GM10248 (cell line): ENCODE measurements around the gene DGKI.

Source experiments
- CTCF ChIA-PET: fragments of 300-600 bp; sonication (Branson Sonifier 250); formaldehyde crosslinking; extraction: SDS; loops from one replicate; lab custom pipeline; 2021; ENCODE audit warnings: antibody characterized with exemption; lab: Yijun Ruan, JAX
- POLR2A ChIA-PET: fragments of 350-650 bp; sonication (Branson Sonifier 250); formaldehyde crosslinking; extraction: SDS; loops from one replicate; lab custom pipeline; 2020; ENCODE audit warnings: antibody characterized with exemption; lab: Yijun Ruan, JAX
- DNase-seq: peaks from one replicate; pipeline ENCODE4 v3.0.0; 2012; ENCODE audit errors: extremely low spot score
- TF ChIP-seq, protein P1 (sequence below): IDR thresholded peaks from 2 replicates; pipeline ENCODE4 v1.5.1; 2012; ENCODE audit warnings: mild to moderate bottlenecking, low read depth; ENCODE audit errors: extremely low read depth, missing control alignments, control extremely low read depth

DGKI gene

GRCh38 chr7:137417464-137417863 lies 429.3 kb downstream of the DGKI start:
- ChIA-PET CTCF (interaction anchor here (0.9 to 1.9 kb wide), 6 partner anchors 11 to 37 kb away, joined by 3 to 5 read pairs (median 4); no protein-coding TSS in a partner anchor), POLR2A (no interaction called here)
- TF ChIP-seq, protein P1, sequence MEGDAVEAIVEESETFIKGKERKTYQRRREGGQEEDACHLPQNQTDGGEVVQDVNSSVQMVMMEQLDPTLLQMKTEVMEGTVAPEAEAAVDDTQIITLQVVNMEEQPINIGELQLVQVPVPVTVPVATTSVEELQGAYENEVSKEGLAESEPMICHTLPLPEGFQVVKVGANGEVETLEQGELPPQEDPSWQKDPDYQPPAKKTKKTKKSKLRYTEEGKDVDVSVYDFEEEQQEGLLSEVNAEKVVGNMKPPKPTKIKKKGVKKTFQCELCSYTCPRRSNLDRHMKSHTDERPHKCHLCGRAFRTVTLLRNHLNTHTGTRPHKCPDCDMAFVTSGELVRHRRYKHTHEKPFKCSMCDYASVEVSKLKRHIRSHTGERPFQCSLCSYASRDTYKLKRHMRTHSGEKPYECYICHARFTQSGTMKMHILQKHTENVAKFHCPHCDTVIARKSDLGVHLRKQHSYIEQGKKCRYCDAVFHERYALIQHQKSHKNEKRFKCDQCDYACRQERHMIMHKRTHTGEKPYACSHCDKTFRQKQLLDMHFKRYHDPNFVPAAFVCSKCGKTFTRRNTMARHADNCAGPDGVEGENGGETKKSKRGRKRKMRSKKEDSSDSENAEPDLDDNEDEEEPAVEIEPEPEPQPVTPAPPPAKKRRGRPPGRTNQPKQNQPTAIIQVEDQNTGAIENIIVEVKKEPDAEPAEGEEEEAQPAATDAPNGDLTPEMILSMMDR: no peak
- no peak for DNase-seq

DNA sequence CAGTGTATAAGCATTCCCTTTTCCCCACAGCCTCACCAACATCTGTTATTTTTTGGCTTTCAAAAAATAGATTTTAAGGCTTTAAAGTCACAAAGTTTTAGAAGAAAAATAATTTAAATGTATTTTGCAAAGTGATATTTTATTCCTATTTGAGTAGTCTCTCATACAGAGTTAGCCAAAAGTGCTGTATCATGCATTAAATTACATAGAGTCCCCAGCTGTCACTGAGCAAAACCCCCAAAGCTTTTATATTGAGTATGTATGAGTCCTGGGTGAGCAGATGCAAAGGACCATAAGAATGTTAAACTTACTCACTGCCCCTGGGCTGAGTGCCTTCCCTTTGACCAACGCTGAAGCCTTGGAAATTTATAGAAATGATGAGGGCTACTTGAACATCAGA lies 432.9 kb downstream of the DGKI start:
- ChIA-PET POLR2A (no interaction called here), CTCF (no interaction called here)
- TF ChIP-seq, protein P1: no peak
- DNase-seq: no peak

DNA sequence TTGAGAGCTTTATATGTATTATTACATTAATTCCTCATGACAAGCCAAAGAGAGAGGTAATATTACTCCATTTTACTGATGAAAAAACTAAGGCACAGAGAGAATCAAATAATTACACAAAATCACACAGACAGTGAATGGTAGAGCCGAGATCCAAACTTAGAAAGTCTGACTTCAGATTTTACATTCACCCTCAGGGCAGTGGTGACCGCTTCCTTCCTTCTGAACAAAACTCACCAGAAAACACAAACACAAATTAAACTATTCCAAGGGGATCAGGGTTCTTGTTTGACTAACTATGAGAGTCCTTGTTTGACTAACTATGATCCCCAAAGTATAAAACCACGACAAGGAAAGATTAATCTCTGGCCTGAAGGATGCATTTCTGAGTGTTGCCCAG lies 435.3 kb downstream of the DGKI start:
- ChIA-PET POLR2A (no interaction called here), CTCF (interaction anchor here (0.8 kb wide), 1 partner anchor 11 kb away, joined by 4 read pairs; no protein-coding TSS in a partner anchor)
- TF ChIP-seq, protein P1: no peak
- no peak for DNase-seq

DNA sequence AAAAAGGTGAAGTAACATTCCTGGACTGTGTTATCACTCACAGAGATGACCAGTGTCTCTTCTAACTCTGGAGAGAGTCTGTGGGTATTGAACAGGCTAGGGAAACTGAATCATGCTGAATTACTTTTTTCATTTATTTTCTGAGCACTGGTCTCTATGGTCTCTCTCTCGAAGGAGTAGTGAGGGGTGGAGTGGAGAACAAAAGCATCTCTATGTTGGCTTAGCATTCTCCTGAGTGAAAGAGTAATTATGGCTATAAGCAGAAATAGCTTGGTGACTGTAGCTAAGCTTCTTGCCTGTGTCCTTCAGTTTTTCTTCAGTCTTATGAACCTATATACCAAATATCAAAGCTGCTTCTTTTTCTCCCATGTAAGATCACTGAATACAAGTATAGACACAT lies 438.6 kb downstream of the DGKI start:
- DNase-seq: no peak
- CTCF ChIA-PET: interaction anchor here (1.0 to 1.1 kb wide), 2 partner anchors 9 to 14 kb away, joined by 4 read pairs; no protein-coding TSS in a partner anchor
- POLR2A ChIA-PET: no interaction called here
- TF ChIP-seq, protein P1: no peak

DNA sequence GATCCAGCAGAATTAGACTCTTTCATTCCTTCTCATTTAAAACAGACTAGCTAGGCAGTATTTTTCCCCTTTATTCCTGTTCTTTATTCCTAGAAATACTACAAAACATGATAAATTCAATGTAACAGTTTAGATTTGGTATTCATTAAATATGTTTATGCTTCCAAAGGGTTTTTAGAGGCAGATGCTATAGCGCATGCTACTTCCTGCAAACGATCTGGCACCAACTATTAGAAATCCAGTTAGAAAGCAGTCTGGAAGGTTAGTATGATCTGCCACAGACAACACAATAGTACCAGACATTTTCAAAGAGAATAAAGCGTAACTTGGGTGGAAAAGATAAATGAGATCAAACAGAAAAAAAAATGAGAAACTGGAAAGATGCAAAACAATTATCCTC lies 439.7 kb downstream of the DGKI start:
- no peak for DNase-seq
- TF ChIP-seq, protein P1: no peak
- POLR2A ChIA-PET: no interaction called here
- CTCF ChIA-PET: interaction anchor here (1.1 to 1.7 kb wide), 3 partner anchors 8 to 15 kb away, joined by 3 to 4 read pairs (median 4); no protein-coding TSS in a partner anchor

GRCh38 chr7:137404660-137405317 lies 442.0 kb downstream of the DGKI start:
- ChIA-PET CTCF (interaction anchor here (1.3 to 2.3 kb wide), 2 partner anchors 9 to 11 kb away, joined by 3 to 5 read pairs; no protein-coding TSS in a partner anchor), POLR2A (no interaction called here)
- no peak for DNase-seq
- TF ChIP-seq, protein P1: no peak
